Measurements from ENCODE around the gene CLN6.
A peak's percentile ranks its signal among the peaks of the same experiment; 100 is the strongest.
"Not testable (repeated sequence)": the region's sequence is repeated elsewhere in the genome, so short reads cannot be mapped to it uniquely, and the experiment has no call there.

The CLN6 gene

GRCh38 chr15:68256675-68257450 lies 27.3 kb upstream of the CLN6 start:
- DNase-seq (ENCODE audit: low spot score) = peak; percentile 53

GRCh38 chr15:68252925-68253534 lies 23.5 kb upstream of the CLN6 start:
- DNase-seq (ENCODE audit: low spot score) = peak; percentile 55

- no peak for DNase-seq (ENCODE audit: low spot score)
Observed at GRCh38 chr15:68249058-68249713, 19.7 kb upstream of the CLN6 start.

DNA sequence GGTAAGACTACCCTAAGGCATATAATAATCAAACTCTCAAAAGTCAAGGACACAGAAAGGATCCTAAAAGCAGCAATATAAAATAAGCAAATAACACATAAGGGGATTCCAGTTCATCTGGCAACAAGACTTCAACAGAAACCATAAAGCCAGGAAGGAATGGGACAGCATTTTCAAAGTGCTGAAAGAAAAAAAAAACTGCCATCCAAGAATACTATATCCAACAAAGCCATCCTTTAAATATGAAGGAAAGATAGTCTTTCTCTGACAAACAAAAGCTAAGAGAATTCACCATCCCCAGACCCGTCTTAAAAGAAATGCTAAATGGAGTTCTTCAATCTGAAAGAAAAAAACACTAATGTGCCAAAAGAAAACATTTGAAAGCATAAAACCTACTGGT lies 14.7 kb upstream of the CLN6 start:
- no peak for DNase-seq (ENCODE audit: low spot score)

GRCh38 chr15:68241088-68241935 lies 11.8 kb upstream of the CLN6 start:
- DNase-seq (ENCODE audit: low spot score) = no peak

- no peak for DNase-seq (ENCODE audit: low spot score)
Observed at GRCh38 chr15:68239025-68239424, 9.5 kb upstream of the CLN6 start.

DNA sequence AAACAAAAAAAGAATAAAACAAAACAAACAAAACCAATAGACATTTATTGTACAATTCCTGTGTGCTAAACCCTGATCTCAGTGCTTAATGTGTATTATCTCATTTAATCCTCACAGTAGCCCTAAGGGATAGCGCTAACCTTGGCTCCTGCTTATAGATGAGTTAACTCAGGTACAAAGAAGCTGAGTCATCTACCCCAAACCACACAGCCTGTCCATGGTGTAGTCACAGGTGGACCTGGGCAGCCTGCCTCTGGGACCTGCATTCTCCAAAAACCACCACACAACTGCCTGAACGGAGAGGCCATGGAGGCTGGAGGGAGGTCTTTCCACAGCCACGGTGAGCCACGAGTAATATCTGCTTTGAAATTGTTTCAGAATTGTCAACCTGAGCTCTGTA lies 5.5 kb upstream of the CLN6 start:
- DNase-seq (ENCODE audit: low spot score) = no peak

DNA sequence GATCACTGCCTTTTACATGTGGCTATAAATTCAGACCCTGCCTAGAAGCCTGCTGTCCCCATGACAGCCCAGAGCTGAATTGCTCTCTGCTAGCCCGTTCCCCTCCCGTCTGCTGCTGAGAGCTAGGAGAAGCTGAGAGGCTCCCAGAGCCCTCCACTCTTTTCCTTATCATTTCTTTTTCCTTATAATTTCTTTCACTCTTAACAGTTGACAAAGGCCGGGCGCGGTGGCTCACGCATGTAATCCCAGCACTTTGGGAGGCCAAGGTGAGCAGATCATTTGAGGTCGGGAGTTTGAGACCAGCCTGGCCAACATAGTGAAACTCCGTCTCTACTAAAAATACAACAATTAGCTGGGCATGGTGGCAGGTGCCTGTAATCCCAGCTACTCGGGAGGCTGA lies 5.0 kb upstream of the CLN6 start:
- DNase-seq (ENCODE audit: low spot score) = not testable (repeated sequence)

GRCh38 chr15:68234060-68234459 lies 4.5 kb upstream of the CLN6 start:
- no peak for DNase-seq (ENCODE audit: low spot score)

DNA sequence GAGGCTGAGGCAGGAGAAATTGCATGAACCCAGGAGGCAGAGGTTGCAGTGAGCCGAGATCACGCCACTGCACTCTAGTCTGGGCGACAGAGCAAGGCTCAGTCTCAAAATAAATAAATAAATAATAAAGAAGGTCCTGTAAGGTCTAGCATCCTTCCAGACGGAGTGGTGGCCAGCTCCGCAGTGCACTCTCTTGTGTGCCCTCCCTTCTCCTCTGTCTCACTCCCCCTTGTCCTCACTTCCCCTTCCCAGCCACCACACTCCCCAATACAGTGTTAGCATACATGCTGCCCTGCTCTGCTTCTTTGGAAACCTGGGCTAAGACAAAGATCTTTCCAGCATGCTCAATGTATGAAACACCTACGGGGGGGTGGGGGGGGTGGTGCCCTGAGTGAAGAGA lies 3.4 kb upstream of the CLN6 start:
- no peak for DNase-seq (ENCODE audit: low spot score)

- DNase-seq (ENCODE audit: low spot score) = no peak
Observed at GRCh38 chr15:68232449-68232848, 2.9 kb upstream of the CLN6 start.

- DNase-seq (ENCODE audit: low spot score) = no peak
Observed at GRCh38 chr15:68231102-68231818, 1.7 kb upstream of the CLN6 start.

DNA sequence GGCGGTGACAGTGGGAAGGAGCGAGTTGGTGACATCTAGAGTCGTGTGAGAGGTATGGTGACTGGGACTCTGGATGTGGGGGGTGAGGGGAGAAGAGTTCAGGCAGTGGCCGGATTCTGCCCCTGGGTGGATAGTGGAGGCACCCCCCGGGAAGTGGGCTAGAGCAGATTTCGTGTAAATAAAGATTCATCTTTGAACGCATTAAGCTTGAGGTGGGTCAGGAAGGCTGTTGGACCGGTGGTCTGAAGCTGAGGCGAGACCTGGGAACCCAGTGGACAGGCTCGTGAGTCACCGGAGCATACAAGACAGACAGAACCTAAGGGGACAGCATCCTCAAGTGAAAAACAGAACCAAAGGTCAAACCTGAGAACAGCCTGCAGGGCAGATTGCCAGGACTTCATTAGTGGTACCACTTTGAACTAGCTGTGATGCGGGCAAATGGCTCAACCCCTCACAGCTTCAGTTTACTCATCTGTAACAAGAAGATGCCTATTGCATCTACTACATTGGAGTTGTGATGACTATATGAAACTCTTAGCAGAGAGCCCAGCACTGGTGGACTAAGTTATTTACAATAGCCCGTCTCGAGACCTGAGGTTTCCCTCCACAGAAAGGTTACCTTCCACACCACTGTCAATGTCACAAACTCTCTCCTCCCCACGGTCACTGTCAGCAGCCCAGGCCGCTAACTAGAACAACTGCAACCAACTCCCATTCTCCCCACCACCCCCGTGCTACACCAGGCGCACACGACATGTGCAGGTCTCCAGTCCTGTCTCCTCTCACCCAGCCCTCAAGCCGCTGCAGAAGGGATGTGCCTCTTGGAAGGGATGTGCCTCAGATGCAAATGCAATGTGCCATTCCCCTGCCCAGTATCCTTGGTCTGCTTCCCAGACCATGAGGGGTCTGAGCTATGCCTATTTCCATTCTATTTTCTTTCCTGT lies 901 bp upstream of the CLN6 start:
- no peak for DNase-seq (ENCODE audit: low spot score)

- peak; percentile 19 for DNase-seq (ENCODE audit: low spot score)
Observed at GRCh38 chr15:68228971-68229385, 550 bp downstream of the CLN6 start.

- no peak for DNase-seq (ENCODE audit: low spot score)
Observed at GRCh38 chr15:68228143-68228970, 1.2 kb downstream of the CLN6 start.

GRCh38 chr15:68227643-68228142 lies 1.8 kb downstream of the CLN6 start:
- no peak for DNase-seq (ENCODE audit: low spot score)

GRCh38 chr15:68225442-68225841 lies 4.1 kb downstream of the CLN6 start:
- not testable (repeated sequence) for DNase-seq (ENCODE audit: low spot score)

- DNase-seq (ENCODE audit: low spot score) = no peak
Observed at GRCh38 chr15:68224546-68225250, 4.8 kb downstream of the CLN6 start.

DNA sequence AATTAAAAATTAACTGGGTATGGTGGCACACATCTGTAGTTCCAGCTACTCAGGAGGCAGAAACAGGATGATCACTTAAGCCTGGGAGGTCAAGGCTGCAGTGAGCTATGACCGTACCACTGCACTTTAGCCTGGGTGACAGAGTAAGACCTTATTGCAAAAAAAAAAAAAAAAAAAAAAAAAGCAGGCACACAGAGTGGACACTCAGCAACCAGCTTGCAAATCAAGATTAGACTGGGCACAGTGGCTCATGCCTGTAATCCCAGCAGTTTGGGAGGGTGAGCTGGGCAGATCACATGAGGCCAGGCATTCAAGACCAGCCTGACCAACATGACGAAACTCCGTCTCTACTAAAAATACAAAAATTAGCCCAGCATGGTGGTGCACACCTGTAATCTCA lies 5.4 kb downstream of the CLN6 start:
- no peak for DNase-seq (ENCODE audit: low spot score)
